Activated naive CD4-positive, alpha-beta T cell treated with anti-CD3 and anti-CD28 coated beads for 36 hours (primary cell): ENCODE measurements around the gene PLPP6. TPM values are rescaled to one million over a fixed set of nuclear protein-coding genes. Genes with fewer than 3 reads are reported as not detected.

Experiments used
- CTCF ChIA-PET: fragments of 350-600 bp; sonication (Branson Sonifier 250); formaldehyde crosslinking; loops from one replicate; lab custom pipeline; 2021; ENCODE audit warnings: antibody characterized with exemption; lab: Charles Lee
- DNase-seq: peaks from one replicate; pipeline ENCODE4 v3.0.0-alpha.2; 2020
- H3K27ac Mint-ChIP-seq: one replicate; pipeline ENCODE4 v1.8.0; 2021; ENCODE audit warnings: mild to moderate bottlenecking, mixed read lengths
- H3K27me3 Mint-ChIP-seq: one replicate; pipeline ENCODE4 v1.8.0; 2021; ENCODE audit warnings: low read depth, mixed read lengths
- H3K36me3 Mint-ChIP-seq: one replicate; pipeline ENCODE4 v1.8.0; 2021; ENCODE audit warnings: low read depth, mixed read lengths
- H3K4me1 Mint-ChIP-seq: one replicate; pipeline ENCODE4 v1.8.0; 2021; ENCODE audit warnings: low read depth, mixed read lengths
- H3K4me3 Mint-ChIP-seq: one replicate; pipeline ENCODE4 v1.8.0; 2021; ENCODE audit warnings: mild to moderate bottlenecking, moderate library complexity, mixed read lengths
- H3K9me3 Mint-ChIP-seq: one replicate; pipeline ENCODE4 v1.8.0; 2021; ENCODE audit warnings: mixed read lengths
- intact Hi-C: fragments of 100-400 bp; cut with micrococcal nuclease; formaldehyde crosslinking; loops from one replicate; pipeline ENCODE4 v1.15.1; 2023
- total RNA-seq, 2 experiments: library from RNA; stranded (reverse); gene quantifications; one replicate each; pipeline ENCODE4 v1.2.3, GENCODE V29; 2021

PLPP6 gene
- total RNA-seq, 2 experiments from 2014 or later, result 4.6 to 5.3 TPM

DNA sequence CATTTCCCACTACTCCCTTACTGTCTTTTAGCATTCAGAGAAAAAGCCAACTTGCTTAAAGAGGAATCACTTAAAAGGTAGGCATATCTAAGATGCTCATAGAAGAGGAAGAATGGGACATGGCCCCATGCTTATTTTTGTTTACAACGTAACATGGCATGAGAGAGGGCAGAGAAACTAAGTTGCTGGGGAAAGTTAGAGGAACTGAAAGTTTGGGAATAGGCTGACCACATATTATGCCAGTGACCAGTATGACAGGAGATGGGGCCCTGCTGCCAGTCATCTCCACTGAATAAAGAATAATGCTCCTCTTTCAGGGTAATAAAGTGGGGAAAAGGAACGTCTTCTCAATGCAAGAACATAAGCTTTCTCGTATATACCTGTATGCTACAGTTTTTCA, 1.9 kb downstream of the PLPP6 start:
- no peaks in the 10 kb centered on the region for H3K9me3 Mint-ChIP-seq
- no peak overlapping the region for H3K27ac Mint-ChIP-seq
- intact Hi-C loops, result loop anchor here (5.0 to 10.0 kb wide), 6 partner anchors 273 to 1751 kb away; partner anchors contain the start of genes PLGRKT and UHRF2
- no peaks in the 10 kb centered on the region for H3K27me3 Mint-ChIP-seq
- peaks cover 3% of the 10 kb centered on the region for H3K36me3 Mint-ChIP-seq
- CTCF ChIA-PET, result interaction anchor here (1.1 to 1.6 kb wide), 4 partner anchors 10 to 81 kb away, joined by 3 to 5 read pairs (median 4); partner anchors contain the start of gene AK3
- DNase-seq, result no peak
- H3K4me1 Mint-ChIP-seq, result peaks cover 64% of the 10 kb centered on the region
- H3K4me3 Mint-ChIP-seq, result peak overlapping the region; percentile 10

DNA sequence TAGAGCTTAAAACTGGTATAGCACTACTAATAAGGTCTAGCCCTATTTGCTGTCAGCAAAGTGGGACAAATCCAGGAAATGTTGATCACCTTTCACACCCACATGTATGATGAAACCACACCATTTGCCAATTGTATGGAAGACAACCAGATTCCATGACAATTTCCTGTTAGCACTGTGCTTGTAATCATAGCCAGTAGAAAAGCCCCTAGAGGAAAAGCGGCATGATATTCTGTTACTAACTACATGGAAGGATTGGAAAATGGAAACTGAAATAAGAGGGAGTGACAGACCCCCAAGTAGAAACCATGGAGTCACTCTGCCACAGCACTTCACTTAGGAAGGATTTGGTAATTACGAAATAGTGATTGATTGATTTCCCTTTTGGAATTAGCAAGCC, 3.3 kb downstream of the PLPP6 start:
- H3K9me3 Mint-ChIP-seq, result no peaks in the 10 kb centered on the region
- H3K4me3 Mint-ChIP-seq, result peak overlapping the region; percentile 71
- intact Hi-C loops, result loop anchor here (5.0 to 10.0 kb wide), 5 partner anchors 167 to 1749 kb away; partner anchors contain the start of gene UHRF2
- H3K36me3 Mint-ChIP-seq, result peaks cover 3% of the 10 kb centered on the region
- H3K4me1 Mint-ChIP-seq, result peaks cover 73% of the 10 kb centered on the region
- CTCF ChIA-PET, result interaction anchor here (0.6 to 1.1 kb wide), 3 partner anchors 10 to 21 kb away, joined by 3 read pairs; no protein-coding TSS in a partner anchor
- no peak for DNase-seq
- H3K27ac Mint-ChIP-seq, result no peak overlapping the region
- H3K27me3 Mint-ChIP-seq, result no peaks in the 10 kb centered on the region

DNA sequence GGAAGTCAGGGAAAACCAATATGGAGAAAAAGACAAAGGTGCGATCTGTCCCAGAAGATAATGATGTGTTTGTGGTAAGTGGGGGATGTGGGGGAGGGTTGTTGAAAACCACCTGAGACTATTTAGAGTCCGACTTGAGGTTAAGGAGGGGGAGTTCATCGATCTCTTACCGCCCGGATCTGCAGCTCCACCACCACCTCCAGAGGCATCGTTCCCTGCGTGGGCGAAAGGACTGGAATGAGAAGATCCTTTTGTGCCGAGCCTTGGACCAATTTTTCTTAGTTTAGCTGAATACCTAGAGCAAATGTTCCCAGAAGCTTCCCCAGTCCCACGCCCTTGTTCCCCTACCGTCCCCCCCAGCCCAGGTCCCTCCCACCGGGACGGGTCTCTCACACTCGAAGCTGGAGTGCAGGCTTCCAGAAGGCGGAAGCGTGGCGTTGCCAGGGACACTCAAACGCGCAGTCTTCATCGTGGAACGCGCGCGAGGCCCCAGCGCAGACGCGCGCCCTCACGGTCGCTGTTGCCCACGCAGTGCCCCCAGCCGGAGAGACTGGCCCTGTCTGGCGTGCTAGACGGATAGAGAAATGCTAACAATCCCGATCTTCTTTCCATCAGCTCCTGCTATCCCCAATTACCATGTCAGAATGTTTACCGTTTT, 4.1 kb downstream of the PLPP6 start, which contains the start of gene SPATA6L:
Gene SPATA6L (minus strand): TSS at position 439 of the 658 bp plus-strand sequence. CDS start 230 bp downstream, at position 209.
- H3K9me3 Mint-ChIP-seq, result no peaks in the 10 kb centered on the region
- CTCF ChIA-PET, result interaction anchor here (0.6 to 1.0 kb wide), 3 partner anchors 9 to 62 kb away, joined by 3 read pairs; no protein-coding TSS in a partner anchor
- H3K4me3 Mint-ChIP-seq, result peak within 1 kb of the TSS; percentile 71
- no peaks in the 10 kb centered on the region for H3K27me3 Mint-ChIP-seq
- intact Hi-C loops, result loop anchor here (1.0 to 10.0 kb wide), 7 partner anchors 13 to 1749 kb away; partner anchors contain the start of genes CDC37L1 and UHRF2
- peaks cover 82% of the 10 kb centered on the region for H3K4me1 Mint-ChIP-seq
- DNase-seq, result peak; percentile 57
- H3K27ac Mint-ChIP-seq, result peak within 1 kb of the TSS; percentile 62
- H3K36me3 Mint-ChIP-seq, result peaks cover 3% of the 10 kb centered on the region

DNA sequence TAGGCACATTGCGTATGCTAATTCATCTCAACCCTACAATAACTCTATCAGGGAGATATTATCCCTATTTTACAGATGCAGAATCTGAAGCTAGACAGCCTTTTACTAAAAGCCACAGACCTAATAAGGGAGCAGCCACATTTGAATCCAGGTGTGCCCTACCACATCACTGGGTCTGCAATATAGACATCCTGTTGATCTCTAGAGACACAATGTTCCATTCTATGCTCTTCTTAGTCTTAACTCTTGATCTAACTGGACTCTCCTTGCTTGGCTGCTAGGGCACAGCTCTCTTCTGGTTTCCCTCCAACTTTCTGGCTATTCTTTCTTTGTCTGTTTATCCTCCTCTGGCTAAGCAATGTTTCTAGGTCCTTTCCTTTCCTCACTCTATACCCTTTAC, 5.6 kb downstream of the PLPP6 start:
- intact Hi-C loops, result loop anchor here (1.0 to 10.0 kb wide), 8 partner anchors 79 to 1747 kb away; partner anchors contain the start of genes JAK2 and UHRF2
- no peak for DNase-seq

DNA sequence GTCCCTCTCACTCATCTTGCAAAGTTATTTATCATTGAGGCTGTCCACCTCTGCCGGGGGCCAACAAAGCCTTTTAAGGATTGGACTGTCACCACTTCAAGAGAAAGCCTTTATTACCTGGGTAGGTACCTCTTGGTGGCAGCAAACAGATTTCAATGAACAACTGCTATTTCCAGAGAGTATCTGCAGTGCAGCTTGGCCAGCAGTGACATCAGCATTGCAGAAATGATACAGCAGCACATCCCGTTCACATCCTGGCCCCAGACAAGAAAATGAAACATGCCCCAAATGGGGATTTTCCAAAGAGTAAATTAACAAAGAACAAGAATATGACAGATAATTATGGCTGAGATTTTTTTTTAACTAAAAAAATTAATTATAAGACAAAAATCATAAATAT, 6.5 kb downstream of the PLPP6 start:
- CTCF ChIA-PET, result interaction anchor here (1.4 kb wide), 1 partner anchor 72 kb away, joined by 3 read pairs; the partner anchor contains the start of gene AK3
- no peaks in the 10 kb centered on the region for H3K36me3 Mint-ChIP-seq

More for the DNA sequence above, 5.6 kb downstream of the PLPP6 start:
- no peaks in the 10 kb centered on the region for H3K27me3 Mint-ChIP-seq
- CTCF ChIA-PET, result interaction anchor here (1.4 kb wide), 1 partner anchor 73 kb away, joined by 3 read pairs; the partner anchor contains the start of gene AK3
- H3K9me3 Mint-ChIP-seq, result no peaks in the 10 kb centered on the region
- H3K4me1 Mint-ChIP-seq, result peaks cover 76% of the 10 kb centered on the region
- no peak overlapping the region for H3K4me3 Mint-ChIP-seq
- H3K36me3 Mint-ChIP-seq, result peaks cover 3% of the 10 kb centered on the region
- no peak overlapping the region for H3K27ac Mint-ChIP-seq

DNA sequence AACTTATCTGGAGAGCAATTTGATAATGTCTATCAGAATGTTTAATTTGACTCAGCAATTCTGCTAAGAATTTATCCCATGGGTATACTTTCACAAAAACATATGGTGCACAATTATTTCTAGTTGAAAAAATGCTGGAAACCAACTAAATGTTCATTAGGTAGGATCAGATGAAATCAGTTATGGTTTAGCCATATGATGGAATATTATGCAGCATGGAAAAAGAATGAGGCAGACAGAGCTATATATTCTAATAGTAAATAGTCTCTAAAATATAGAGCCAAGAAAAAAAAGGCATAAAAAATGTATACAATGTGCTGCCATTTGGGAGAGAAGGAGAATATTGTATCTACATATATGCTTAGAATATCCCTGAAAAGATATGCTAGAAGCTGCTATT, 7.8 kb downstream of the PLPP6 start:
- H3K4me3 Mint-ChIP-seq, result no peak overlapping the region
- no peaks in the 10 kb centered on the region for H3K27me3 Mint-ChIP-seq
- no peaks in the 10 kb centered on the region for H3K9me3 Mint-ChIP-seq
- no peak overlapping the region for H3K27ac Mint-ChIP-seq
- no peak for DNase-seq
- intact Hi-C loops, result loop anchor here (2.0 to 10.0 kb wide), 8 partner anchors 162 to 1745 kb away; partner anchors contain the start of genes JAK2 and UHRF2
- H3K36me3 Mint-ChIP-seq, result no peaks in the 10 kb centered on the region
- CTCF ChIA-PET, result no interaction called here
- peaks cover 59% of the 10 kb centered on the region for H3K4me1 Mint-ChIP-seq

More for the DNA sequence above, 6.5 kb downstream of the PLPP6 start:
- peak; percentile 65 for DNase-seq
- no peak overlapping the region for H3K4me3 Mint-ChIP-seq
- H3K27me3 Mint-ChIP-seq, result no peaks in the 10 kb centered on the region
- H3K4me1 Mint-ChIP-seq, result peaks cover 69% of the 10 kb centered on the region
- peak overlapping the region; percentile 42 for H3K27ac Mint-ChIP-seq
- H3K9me3 Mint-ChIP-seq, result no peaks in the 10 kb centered on the region
- intact Hi-C loops, result loop anchor here (1.0 to 10.0 kb wide), 7 partner anchors 78 to 1746 kb away; partner anchors contain the start of genes JAK2 and UHRF2

DNA sequence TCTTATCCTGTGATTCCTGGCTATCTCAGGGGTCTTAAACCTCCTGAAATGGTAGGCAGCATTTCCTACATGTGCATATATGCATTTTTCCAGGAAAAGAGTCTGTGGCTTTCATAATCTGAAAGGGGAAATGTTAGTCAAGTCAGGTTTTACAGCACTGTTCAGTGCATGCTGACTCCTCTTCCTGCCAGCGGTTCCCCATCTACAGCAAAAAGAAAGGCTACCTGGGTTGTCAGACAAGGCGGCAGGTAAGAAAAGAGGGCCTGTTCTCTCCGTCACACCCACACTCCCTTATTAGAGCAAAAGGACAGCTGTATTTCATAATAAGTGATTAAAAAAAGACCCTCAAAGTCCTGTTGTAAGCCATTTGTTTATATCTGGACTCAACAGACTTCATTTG, 8.5 kb downstream of the PLPP6 start:
- Mint-ChIP-seq H3K4me3 (peak overlapping the region; percentile 36), H3K27me3 (no peaks in the 10 kb centered on the region), H3K36me3 (no peaks in the 10 kb centered on the region), H3K9me3 (no peaks in the 10 kb centered on the region), H3K4me1 (peaks cover 54% of the 10 kb centered on the region), H3K27ac (peak overlapping the region; percentile 90)
- DNase-seq, result peak; percentile 26
- intact Hi-C loops, result loop anchor here (10.0 kb wide), 2 partner anchors 914 to 1094 kb away; no protein-coding TSS in a partner anchor
- CTCF ChIA-PET, result no interaction called here

DNA sequence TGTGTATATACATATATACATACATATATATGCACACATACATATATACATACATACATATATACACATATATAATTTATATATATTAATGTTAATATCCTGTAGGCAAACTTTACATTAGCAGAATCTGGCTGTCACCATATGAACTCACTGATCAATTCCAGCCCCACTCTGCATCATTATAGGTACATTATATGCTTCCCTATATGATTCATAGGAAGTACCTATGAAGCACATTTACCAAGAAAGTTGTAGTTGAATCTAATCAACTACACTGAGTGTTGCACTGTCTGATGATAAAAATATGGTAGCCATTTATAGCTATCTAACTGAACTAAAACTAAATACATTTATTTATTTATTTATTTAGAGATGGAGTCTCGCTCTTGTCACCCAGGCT, 9.6 kb downstream of the PLPP6 start:
- Mint-ChIP-seq H3K4me3 (no peak overlapping the region), H3K36me3 (peaks cover 2% of the 10 kb centered on the region), H3K9me3 (no peaks in the 10 kb centered on the region), H3K27me3 (no peaks in the 10 kb centered on the region), H3K27ac (no peak overlapping the region), H3K4me1 (peaks cover 46% of the 10 kb centered on the region)
- no peak for DNase-seq
- CTCF ChIA-PET, result no interaction called here
- intact Hi-C loops, result loop anchor here (1.0 to 10.0 kb wide), 3 partner anchors 8 to 1093 kb away; partner anchors contain the start of gene CDC37L1

DNA sequence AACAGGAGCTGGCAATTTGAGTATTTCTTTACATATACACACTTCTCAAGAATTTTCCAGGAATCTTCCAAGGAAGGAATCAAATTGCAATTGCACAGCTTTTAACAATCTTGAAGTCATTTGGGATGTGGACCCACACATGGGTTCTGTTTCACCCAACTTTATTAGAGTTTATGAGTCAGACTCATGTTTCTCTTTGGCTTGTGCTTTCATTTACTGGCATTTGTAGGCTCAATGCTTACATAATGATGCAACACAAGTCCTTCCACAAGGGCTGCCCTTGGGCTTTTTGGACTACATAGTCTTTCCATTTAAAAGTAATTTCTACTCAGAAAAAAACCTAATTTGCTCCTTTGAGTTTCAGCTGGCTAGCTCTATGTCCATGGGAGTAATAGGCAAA, 12.7 kb downstream of the PLPP6 start:
- no peak for DNase-seq
- no peak overlapping the region for H3K27ac Mint-ChIP-seq
- no peak overlapping the region for H3K4me3 Mint-ChIP-seq
- intact Hi-C loops, result loop anchor here (5.0 to 10.0 kb wide), 3 partner anchors 910 to 1333 kb away; a partner anchor contains a TSS
- CTCF ChIA-PET, result interaction anchor here (0.8 to 0.9 kb wide), 2 partner anchors 9 to 12 kb away, joined by 3 to 4 read pairs; partner anchors contain the start of gene SPATA6L
- peaks cover 2% of the 10 kb centered on the region for H3K36me3 Mint-ChIP-seq
- no peaks in the 10 kb centered on the region for H3K27me3 Mint-ChIP-seq
- peaks cover 24% of the 10 kb centered on the region for H3K4me1 Mint-ChIP-seq
- no peaks in the 10 kb centered on the region for H3K9me3 Mint-ChIP-seq

DNA sequence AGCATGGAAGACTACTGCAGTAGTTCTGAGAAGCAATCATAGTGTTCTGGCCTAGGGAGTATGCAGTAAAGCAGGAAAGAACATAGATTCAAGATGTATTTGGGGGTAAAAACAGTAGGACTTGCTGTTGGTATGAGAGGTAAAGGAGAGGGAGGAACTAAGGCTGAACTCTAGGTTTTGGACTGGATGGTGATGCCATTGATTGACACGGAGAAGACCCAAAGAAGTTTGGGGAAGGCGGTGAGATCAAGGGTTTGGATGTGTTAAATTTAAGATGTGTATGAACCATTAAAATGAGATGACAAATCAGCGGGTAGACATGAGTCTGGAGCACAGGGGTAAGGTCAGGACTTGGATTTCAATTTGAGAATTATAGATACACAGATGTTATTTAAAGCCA, 15.3 kb downstream of the PLPP6 start:
- Mint-ChIP-seq H3K27ac (no peak overlapping the region), H3K36me3 (peaks cover 2% of the 10 kb centered on the region), H3K9me3 (no peaks in the 10 kb centered on the region), H3K4me3 (no peak overlapping the region), H3K27me3 (no peaks in the 10 kb centered on the region), H3K4me1 (peaks cover 8% of the 10 kb centered on the region)
- CTCF ChIA-PET, result interaction anchor here (1.1 kb wide), 1 partner anchor 13 kb away, joined by 3 read pairs; no protein-coding TSS in a partner anchor
- intact Hi-C loops, result loop anchor here (5.0 to 10.0 kb wide), 3 partner anchors 907 to 1330 kb away; a partner anchor contains a TSS
- no peak for DNase-seq

DNA sequence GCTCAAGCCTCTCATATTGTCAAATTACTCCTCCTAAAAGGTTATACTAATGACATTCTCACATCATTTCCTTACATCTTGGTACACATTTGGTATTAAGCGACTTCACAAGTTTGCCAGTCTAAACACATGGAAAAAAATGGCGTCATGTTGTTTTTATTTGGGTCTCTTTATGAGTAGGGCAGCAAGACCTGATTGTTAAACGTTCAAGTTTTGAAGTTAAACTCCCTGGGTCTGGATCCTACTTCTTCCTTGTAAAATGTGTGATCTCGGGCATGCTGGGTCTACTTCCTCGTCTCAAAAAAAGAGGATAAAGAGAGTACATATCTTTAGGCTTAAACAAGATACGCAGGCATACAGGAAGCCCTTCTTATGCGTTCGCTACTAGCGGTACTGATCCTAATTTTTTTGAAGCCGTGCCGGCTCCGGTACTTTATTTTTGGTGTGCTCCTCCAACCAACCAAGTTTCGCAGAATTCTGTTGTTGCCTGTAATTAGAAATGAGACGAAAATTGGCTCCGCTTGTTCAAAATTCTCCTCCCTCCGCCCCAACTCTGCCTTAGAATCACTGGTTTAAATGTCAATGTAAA, 16.7 kb downstream of the PLPP6 start:
- no peak overlapping the region for H3K27ac Mint-ChIP-seq
- H3K27me3 Mint-ChIP-seq, result no peaks in the 10 kb centered on the region
- H3K4me1 Mint-ChIP-seq, result peaks cover 15% of the 10 kb centered on the region
- no peak overlapping the region for H3K4me3 Mint-ChIP-seq
- H3K9me3 Mint-ChIP-seq, result no peaks in the 10 kb centered on the region
- CTCF ChIA-PET, result interaction anchor here (0.7 to 1.1 kb wide), 2 partner anchors 23 to 61 kb away, joined by 3 to 7 read pairs; partner anchors contain the start of gene AK3
- intact Hi-C loops, result loop anchor here (1.0 to 10.0 kb wide), 14 partner anchors 7 to 1329 kb away; partner anchors contain the start of genes AK3, JAK2, PLGRKT and PLPP6
- peak; percentile 34 for DNase-seq
- H3K36me3 Mint-ChIP-seq, result peaks cover 6% of the 10 kb centered on the region
